Loucy (cell line): ENCODE data around the gene ELAPOR1.

ENCODE experiments used
- H2AFZ ChIP-seq: fragments of 200-600 bp; sonication (generic); 2 replicates; pipeline ENCODE4 v1.6.0; 2016; ENCODE audit warnings: antibody characterized with exemption, mild to moderate bottlenecking, low read length, moderate library complexity
- H3F3A ChIP-seq: fragments of 200-600 bp; 2 replicates; pipeline ENCODE4 v1.6.0; 2016; ENCODE audit warnings: antibody characterized with exemption, low read depth, mild to moderate bottlenecking
- H3K27me3 ChIP-seq: fragments of 200-600 bp; sonication (generic); 2 replicates; pipeline ENCODE4 v1.6.1; 2014; ENCODE audit warnings: low read length, mild to moderate bottlenecking; ENCODE audit not compliant: insufficient read depth, poor library complexity, severe bottlenecking
- H3K36me3 ChIP-seq: fragments of 200-600 bp; sonication (generic); 2 replicates; pipeline ENCODE4 v1.6.1; 2016; ENCODE audit warnings: low read length; ENCODE audit not compliant: insufficient read depth
- H3K4me1 ChIP-seq: fragments of 200-600 bp; sonication (generic); 2 replicates; pipeline ENCODE4 v1.5.1; 2014; ENCODE audit warnings: low read length, mild to moderate bottlenecking; ENCODE audit not compliant: insufficient read depth, poor library complexity, severe bottlenecking
- H3K4me2 ChIP-seq: fragments of 200-600 bp; sonication (generic); 2 replicates; pipeline ENCODE4 v1.6.0; 2014; ENCODE audit warnings: antibody characterized with exemption, low read length, low read depth, mild to moderate bottlenecking; ENCODE audit not compliant: poor library complexity, severe bottlenecking
- H3K4me3 ChIP-seq: fragments of 200-600 bp; sonication (generic); 2 replicates; pipeline ENCODE4 v1.5.1; 2014; ENCODE audit warnings: low read length, mild to moderate bottlenecking, mixed read lengths; ENCODE audit not compliant: poor library complexity, severe bottlenecking
- H3K79me2 ChIP-seq: fragments of 200-600 bp; sonication (generic); 2 replicates; pipeline ENCODE4 v1.6.1; 2014; ENCODE audit warnings: low read length; ENCODE audit not compliant: insufficient read depth
- H3K9ac ChIP-seq: fragments of 200-600 bp; sonication (generic); 2 replicates; pipeline ENCODE4 v1.6.0; 2014; ENCODE audit warnings: mild to moderate bottlenecking, low read depth, low read length, moderate library complexity; ENCODE audit not compliant: poor library complexity, severe bottlenecking
- H3K9me2 ChIP-seq: fragments of 200-600 bp; sonication (generic); replicated peaks from 2 replicates; pipeline ENCODE4 v1.6.1; 2016; ENCODE audit warnings: low read depth, low read length, mixed read lengths
- H3K9me3 ChIP-seq: fragments of 200-600 bp; sonication (generic); 2 replicates; pipeline ENCODE4 v1.6.1; 2014; ENCODE audit warnings: mild to moderate bottlenecking, antibody characterized with exemption, low read length, low read depth; ENCODE audit not compliant: insufficient read depth
- H4K20me1 ChIP-seq: fragments of 200-600 bp; sonication (generic); 2 replicates; pipeline ENCODE4 v1.6.0; 2014; ENCODE audit warnings: antibody characterized with exemption, low read length, mild to moderate bottlenecking; ENCODE audit not compliant: insufficient read depth, poor library complexity, severe bottlenecking
- CTCF ChIP-seq: fragments of 200-600 bp; sonication (generic); conservative IDR thresholded peaks from 2 replicates; pipeline ENCODE4 v1.5.1; 2014; ENCODE audit warnings: mild to moderate bottlenecking, antibody characterized with exemption, low read length
- EZH2phosphoT487 ChIP-seq: fragments of 200-600 bp; IDR thresholded peaks from 2 replicates; pipeline ENCODE4 v1.6.1; 2018; ENCODE audit warnings: antibody characterized with exemption, mild to moderate bottlenecking, moderate library complexity, borderline replicate concordance

Gene ELAPOR1

GRCh38 chr1:109134423-109134822 lies 20.5 kb downstream of the ELAPOR1 start:
- Histone ChIP-seq H4K20me1 (no peaks in the 10 kb centered on the region), H3K9me3 (no peaks in the 10 kb centered on the region), H3K9ac (peak overlapping the region; percentile 63), H2AFZ (peak overlapping the region; percentile 40; the same call in 1 of the 2 replicates), H3K36me3 (no peaks in the 10 kb centered on the region), H3K9me2 (no peaks in the 10 kb centered on the region), H3K4me3 (peak overlapping the region; percentile 64), H3K4me1 (peaks cover 24% of the 10 kb centered on the region), H3F3A (no peaks in the 10 kb centered on the region), H3K27me3 (no peaks in the 10 kb centered on the region), H3K79me2 (no peaks in the 10 kb centered on the region), H3K4me2 (peak overlapping the region; percentile 69)
- TF ChIP-seq EZH2phosphoT487 (no peak), CTCF (no peak)

- H3K27me3 ChIP-seq, result no peaks in the 10 kb centered on the region
- no peaks in the 10 kb centered on the region for H4K20me1 ChIP-seq
- H3K4me3 ChIP-seq, result no peak overlapping the region
- H3K4me1 ChIP-seq, result peaks cover 24% of the 10 kb centered on the region
- H3K36me3 ChIP-seq, result no peaks in the 10 kb centered on the region
- no peak overlapping the region for H3K9ac ChIP-seq
- H3K4me2 ChIP-seq, result no peak overlapping the region
- H3K9me2 ChIP-seq, result no peaks in the 10 kb centered on the region
- H3K79me2 ChIP-seq, result no peaks in the 10 kb centered on the region
- H3K9me3 ChIP-seq, result no peaks in the 10 kb centered on the region
- no peaks in the 10 kb centered on the region for H3F3A ChIP-seq
- H2AFZ ChIP-seq, result no peak overlapping the region
- TF ChIP-seq EZH2phosphoT487 (no peak), CTCF (no peak)
These were observed 22.0 kb downstream of the ELAPOR1 start for GRCh38 chr1:109135940-109136339.

- H3K4me2 ChIP-seq, result no peak overlapping the region
- no peak overlapping the region for H2AFZ ChIP-seq
- H3K9ac ChIP-seq, result no peak overlapping the region
These were observed 22.9 kb downstream of the ELAPOR1 start for GRCh38 chr1:109136766-109137165.

More at GRCh38 chr1:109136766-109137165, 22.9 kb downstream of the ELAPOR1 start:
- Histone ChIP-seq H3K9me2 (no peaks in the 10 kb centered on the region), H3F3A (no peaks in the 10 kb centered on the region), H3K4me3 (no peak overlapping the region), H3K9me3 (no peaks in the 10 kb centered on the region), H4K20me1 (no peaks in the 10 kb centered on the region), H3K4me1 (peaks cover 24% of the 10 kb centered on the region), H3K36me3 (no peaks in the 10 kb centered on the region), H3K27me3 (no peaks in the 10 kb centered on the region), H3K79me2 (no peaks in the 10 kb centered on the region)
- TF ChIP-seq EZH2phosphoT487, result no peak
- no peak for TF ChIP-seq CTCF
